GM18517 (cell line): ENCODE data around the gene LCP2.

Source experiments
- ATAC-seq: cut with Tn5 transposase; IDR thresholded peaks from one replicate; pipeline ENCODE4 v1.9.1; 2021; ENCODE audit warnings: mild to moderate bottlenecking, moderate library complexity; ENCODE audit not compliant: unreplicated experiment

LCP2 gene

DNA sequence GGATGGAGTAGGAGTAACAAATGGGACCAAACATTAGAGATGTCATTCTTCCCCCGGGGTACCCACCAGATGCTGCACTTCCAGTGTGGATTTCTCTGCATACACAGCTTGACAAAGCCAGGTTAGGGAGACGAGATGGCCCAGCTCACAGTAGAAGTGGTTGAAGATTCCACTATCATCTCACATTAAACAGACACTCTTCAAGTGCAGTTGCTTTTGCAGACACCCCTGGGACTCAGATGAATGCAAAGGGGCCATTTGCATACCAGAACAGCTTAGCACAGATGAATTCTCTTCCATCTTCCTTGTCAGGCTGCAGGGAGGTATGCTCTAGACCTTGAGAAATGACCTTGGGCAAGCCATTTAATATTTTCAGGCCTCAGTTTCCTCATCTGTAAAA is 77.4 kb downstream of the LCP2 start:
- ATAC-seq: no peak

- no peak for ATAC-seq
Observed at GRCh38 chr5:170219615-170220014, 78.0 kb downstream of the LCP2 start.

- no peak for ATAC-seq
Observed at GRCh38 chr5:170218726-170219125, 78.9 kb downstream of the LCP2 start.

DNA sequence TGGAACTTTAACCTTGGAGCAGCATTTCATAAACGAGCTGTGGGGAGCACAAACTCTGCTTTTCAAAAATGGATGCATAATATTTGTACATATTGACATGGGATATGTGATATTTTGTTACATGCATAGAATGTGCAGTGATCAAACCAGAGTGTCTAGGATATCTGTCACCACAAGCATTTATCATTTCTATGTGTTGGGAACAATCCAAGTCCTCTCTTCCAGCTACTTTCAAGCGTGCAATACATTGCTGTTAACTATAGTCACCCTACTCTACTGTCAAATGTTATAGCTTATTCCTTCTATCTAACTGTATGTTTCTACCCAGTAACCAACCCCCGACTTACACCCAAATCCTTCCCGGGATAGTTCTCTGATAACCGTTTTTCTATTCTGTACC is 79.7 kb downstream of the LCP2 start:
- no peak for ATAC-seq

GRCh38 chr5:170216257-170216864 is 81.2 kb downstream of the LCP2 start:
- no peak for ATAC-seq

- no peak for ATAC-seq
Observed at GRCh38 chr5:170211575-170212334, 85.8 kb downstream of the LCP2 start.

GRCh38 chr5:170206958-170207357 is 90.6 kb downstream of the LCP2 start:
- no peak for ATAC-seq

DNA sequence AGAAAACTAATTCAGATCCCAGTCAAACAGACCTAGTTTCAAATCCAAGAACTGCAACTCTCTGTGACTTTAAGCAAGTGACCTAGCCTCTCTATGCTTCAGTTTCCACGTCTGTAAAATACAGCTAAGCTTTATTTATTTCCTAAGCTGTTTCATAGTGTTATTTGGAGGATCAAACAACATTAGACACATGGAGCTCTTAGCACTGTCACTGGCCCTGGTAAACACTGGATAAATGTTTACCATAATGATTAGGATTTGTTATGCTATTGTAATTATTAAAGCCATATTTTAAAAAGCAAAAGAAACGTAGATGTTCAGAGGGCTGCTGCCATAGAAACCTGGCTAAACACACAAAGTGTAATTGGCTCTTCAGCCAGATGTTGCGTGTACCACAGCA is 91.4 kb downstream of the LCP2 start:
- no peak for ATAC-seq

GRCh38 chr5:170204202-170204601 is 93.4 kb downstream of the LCP2 start:
- ATAC-seq: no peak

DNA sequence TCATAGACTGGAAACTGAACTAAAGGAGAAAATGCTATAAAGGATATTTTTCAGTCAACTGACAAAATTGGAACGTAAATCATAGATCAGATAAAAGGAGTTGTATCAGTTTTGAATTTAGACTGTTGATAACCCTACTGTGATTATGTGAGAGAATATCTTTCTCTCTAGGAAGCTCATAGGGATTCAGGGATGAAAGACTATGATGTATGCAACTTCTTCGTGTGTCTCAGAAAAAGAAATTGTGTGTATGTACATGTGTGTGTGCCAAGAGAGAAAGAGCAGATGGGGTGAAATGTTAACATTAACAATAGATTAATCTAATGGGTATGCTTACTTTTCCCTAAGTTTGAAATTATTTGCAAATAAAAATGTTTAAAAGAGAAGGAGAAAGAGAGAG is 95.5 kb downstream of the LCP2 start:
- ATAC-seq: no peak

DNA sequence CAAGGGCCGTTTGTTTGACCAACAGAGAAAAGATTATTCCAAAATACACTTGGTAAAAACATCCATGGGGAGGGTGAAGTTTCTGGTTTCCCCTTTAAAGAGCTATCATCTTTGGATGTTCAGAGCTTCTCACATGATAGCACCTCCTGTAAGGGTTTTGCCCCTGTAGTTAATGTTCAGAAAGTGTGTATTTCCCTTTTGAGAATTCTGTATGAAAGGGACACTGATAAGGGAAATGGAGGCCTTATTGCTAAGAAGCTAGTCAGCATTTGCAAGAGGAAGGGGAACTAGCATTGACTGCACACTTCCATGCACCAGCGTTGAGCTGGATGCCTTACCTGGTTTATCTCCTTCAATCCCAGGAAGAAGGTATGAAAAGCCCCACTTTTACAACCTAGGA is 96.3 kb downstream of the LCP2 start:
- no peak for ATAC-seq

- no peak for ATAC-seq
Observed at GRCh38 chr5:170200876-170201275, 96.7 kb downstream of the LCP2 start.
